Stimulated activated CD4-positive, alpha-beta T cell treated with anti-CD3 and anti-CD28 coated beads, Interleukin-12 subunit alpha, Interleukin-12 subunit beta, amount 100 ng/mL, for 48 hours (primary cell): Measurements from ENCODE around the gene CAMSAP1.
"Not testable (repeated sequence)": the region's sequence is repeated elsewhere in the genome, so short reads cannot be mapped to it uniquely, and the experiment has no call there.

Experiments
- DNase-seq, 3 donors: peaks; one replicate each; pipeline ENCODE4 v3.0.0-alpha.2; 2020; ENCODE audit warnings: low read depth in 2 of 3, low spot score in 1 of 3

Gene CAMSAP1

GRCh38 chr9:135901031-135901758 lies 6.2 kb downstream of the CAMSAP1 start:
- DNase-seq: no peak

- DNase-seq: no peak
Observed at GRCh38 chr9:135898634-135899407, 8.5 kb downstream of the CAMSAP1 start.

DNA sequence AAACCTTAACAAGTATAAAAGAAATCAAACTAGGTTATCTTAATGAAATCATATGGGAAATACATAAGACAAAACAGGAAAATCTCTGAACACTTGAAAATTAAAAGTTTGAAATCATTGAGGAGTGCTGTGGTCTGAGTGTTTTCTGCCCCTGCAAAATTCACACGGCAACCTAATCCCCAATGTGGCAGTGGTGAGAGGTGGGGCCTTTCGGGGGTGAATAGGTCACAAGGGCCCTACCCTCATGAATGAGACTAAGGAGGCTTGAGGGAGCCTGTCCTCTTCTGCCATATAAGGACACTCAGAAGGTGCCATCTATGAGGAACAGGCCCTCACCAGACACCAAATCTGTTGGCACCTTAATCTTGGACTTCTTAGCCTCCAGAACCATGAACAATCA lies 10.7 kb downstream of the CAMSAP1 start:
- no peak for DNase-seq

DNA sequence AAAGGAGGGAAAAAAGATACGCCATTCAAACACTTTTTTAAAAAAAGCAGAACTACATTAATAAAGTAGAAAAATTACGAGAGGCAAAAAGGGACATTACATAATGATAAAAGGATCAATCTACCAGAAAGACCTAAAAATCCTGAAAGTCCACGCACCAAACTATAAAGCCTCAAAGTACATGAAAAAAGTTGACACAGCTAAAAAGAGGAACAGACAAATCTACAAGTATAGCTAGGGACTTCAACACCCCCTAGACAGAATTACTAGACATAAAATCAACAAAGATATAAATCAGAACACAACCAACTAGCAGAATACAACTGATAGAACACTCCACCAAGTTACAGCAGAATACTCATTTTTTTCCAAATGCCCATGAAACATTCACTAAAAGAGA lies 11.1 kb downstream of the CAMSAP1 start:
- no peak for DNase-seq

DNA sequence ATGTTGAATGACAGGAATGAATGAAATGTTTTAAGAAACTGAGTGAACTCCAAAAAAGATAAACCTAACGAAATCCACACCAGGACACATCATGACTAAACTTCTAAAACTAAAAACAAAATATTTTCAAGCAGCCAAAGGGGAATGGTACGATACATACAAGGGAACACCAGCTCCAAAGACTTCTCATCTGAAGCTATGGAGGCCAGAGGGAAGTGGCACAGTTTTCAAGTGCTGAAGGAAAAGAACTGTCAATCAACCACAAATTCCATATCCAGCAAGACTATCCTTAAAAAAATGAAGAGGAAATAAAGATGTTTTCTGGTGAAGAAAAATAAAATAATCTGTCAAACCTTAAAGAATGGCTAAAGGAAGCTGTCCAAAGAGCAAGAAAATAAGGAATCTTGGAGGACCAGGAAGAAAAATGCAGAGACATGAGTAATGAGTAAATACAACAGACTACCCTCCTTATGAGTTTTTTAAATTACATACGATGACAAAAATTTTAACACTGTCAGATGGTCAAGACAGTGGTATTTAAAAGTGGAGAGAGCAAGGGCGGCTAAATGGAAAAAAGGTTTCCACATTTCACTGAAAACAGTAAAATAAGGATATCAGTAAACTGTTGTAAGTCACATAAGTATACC lies 12.0 kb downstream of the CAMSAP1 start:
- no peak for DNase-seq

GRCh38 chr9:135893104-135893503 lies 14.2 kb downstream of the CAMSAP1 start:
- DNase-seq: no peak

DNA sequence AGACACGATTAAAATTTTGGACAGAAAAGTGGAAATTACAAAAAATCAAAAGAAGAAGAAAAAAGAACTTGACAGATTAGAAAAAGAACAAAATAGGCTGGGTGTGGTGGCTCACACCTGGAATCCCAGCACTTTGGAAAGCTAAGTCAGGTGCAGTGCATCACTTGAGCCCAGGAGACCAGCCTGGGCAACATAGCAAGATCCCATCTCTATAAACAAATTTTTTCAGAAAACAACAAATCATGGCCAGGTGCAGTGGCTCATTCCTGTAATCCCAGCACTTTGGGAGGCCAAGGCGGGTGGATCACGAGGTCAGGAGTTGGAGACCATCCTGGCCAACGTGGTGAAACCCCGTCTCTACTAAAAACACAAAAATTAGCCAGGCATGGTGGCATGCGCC lies 15.0 kb downstream of the CAMSAP1 start:
- DNase-seq: not testable (repeated sequence)

DNA sequence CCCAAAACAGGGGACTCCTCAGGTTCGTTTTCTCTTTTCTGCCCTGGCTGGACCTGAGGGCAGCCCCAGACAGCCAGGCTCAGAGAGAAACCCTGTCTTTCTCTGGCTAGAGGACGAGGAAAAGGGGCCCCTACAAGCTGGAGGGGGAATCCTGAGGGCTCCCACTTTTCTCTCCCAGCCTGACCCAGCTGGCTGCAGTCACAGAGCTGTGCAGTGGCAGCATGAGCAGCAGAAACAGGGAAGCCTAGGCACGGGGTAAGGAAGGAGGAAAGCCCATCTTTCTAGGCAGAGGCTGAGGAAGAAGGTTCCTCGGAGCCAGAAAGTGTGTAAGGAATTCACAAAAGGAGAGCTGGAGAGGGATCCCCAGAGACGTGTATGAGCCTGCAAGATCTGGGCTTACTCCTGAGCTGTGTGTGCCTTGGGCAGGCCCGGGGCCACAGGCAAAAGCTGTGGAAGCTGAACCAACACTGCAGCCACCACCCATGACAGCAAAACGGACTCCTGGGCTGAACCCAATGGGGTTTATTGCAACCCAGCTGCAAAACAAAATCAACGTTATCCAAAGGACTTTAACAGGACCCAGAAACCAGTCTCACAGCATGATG lies 16.2 kb downstream of the CAMSAP1 start:
- DNase-seq: no peak

DNA sequence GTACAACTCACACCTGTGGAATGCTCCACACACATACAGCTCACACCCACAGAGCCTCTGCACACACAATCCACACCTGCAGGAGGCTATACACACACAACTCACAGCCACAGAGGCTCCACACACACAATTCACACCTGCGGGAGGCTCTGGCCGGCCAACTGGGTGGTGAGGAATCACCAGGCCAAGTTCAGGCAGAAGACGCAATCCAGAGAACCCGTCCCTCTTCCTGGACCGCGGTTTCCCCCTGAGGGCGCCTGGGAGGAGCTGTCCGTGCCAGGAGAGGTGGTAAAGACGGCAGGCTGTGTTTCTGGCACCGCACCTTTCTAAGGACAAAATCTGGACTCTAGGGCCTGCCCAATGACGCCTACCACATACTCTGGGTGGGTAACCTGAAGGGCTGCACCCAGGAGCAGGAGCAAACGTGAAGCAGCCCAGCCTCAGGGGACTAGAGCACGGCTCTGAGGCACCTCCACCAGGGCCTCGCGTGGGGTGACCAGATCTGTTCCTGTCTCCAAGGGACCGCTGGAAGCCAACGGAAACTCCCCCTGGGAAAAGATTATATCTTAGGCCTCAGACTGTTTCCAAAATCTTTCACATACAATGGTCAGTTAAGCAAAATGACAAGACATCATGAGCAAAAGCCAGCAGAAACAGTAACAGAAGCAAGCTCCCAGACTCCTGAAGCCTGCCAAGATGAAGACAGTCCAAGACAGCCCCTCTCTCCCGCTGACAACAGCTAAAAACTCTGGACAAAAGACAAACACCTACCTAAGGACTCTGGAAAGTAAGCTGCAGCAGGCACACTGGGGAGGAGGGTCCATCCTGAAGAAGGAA lies 16.9 kb downstream of the CAMSAP1 start:
- no peak for DNase-seq

GRCh38 chr9:135889564-135890189 lies 17.7 kb downstream of the CAMSAP1 start:
- no peak for DNase-seq

- DNase-seq: no peak
Observed at GRCh38 chr9:135888766-135889394, 18.5 kb downstream of the CAMSAP1 start.

DNA sequence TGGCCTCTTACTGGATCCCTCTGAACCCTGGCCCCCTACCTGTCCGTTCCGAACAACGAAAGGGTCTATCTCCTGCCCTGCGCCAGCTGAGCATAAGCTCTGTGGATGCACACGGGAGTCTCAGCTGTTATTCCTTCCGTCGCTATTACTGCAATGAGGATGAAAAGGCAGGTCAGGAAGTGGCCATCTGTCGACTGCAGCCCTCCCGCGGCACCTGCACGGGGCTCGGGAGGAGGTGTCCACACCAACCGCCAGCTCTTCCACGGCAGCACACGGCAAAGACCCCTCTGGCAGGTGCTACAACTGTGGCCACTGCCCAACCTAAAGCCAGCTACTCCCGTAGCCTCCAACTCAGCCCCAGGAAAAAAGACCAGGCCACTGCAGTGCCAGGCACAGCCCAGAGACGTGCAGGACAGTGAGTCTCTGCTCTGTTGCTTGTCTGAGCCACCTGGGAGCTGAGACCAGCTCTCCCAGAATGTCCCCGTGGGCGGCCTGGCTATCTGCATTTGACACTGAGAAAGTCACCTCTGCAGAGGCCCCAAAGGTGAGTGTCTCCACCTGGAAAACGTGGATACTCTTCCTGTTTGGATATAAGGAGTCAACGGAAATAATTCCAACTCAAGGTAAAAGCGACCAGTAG lies 19.1 kb downstream of the CAMSAP1 start:
- no peak for DNase-seq

- DNase-seq: peak in 1 of 3 donors; percentile 37
Observed at GRCh38 chr9:135887585-135888050, 19.7 kb downstream of the CAMSAP1 start.

DNA sequence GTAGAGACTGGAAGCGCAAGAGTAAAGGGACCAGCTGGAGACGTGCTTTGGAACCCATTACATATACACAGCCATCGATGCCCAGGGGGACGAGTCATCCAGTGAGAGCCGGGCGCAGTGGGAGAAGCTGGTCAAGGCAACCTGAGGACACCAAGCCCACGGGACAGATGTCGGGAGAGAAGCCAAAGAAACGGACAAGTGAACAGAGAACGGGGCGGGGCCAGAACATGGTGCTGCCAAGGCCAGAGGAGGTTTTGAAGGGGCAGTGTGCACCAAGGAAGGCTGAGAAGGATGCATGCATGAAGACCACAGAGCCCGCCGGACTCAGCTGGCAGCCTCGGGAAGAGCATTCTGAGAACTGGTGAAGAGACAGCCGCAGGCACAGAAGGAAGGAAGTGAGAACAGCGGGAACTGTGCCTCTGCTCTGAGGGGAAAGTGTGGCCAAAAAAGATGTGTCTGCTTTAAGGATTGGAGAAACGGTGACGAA lies 20.3 kb downstream of the CAMSAP1 start:
- no peak for DNase-seq

- no peak for DNase-seq
Observed at GRCh38 chr9:135886147-135886981, 21.0 kb downstream of the CAMSAP1 start.

DNA sequence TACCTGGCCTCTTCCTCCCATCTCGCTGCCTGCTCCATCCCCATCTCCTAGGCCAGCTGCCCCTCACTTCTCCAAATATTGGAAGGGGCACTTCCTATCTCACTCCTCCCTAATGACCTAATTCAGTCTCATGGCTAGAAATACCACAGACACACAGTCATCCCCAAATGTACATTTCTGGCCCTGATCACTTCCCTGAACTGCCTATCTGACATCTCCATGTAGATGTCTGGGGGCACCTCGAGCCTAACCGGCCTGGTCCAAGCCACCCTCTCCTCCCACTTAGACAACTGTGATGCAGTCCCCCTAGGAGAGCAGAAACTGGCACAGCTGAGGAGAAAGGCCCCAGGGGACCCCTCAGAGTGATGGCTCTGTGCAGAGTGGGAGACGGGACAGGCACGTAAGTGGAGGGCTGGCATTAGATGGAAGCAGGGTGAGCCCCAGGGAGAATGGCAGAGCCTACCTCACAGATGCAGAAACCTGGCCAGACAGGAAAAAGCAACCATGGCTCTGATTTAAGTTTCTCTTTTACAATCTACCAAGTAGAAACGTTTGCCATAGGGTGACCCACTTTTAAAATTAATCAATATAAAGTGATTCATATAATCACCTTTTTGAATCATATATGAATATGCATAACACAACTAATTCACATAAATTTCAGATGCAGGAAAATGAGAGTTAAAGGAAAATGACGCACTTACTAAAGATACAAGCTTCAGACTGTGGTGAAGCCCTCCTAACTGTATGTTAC lies 22.1 kb downstream of the CAMSAP1 start:
- no peak for DNase-seq

- no peak for DNase-seq
Observed at GRCh38 chr9:135884328-135885035, 22.9 kb downstream of the CAMSAP1 start.
